ENCODE measurements around the gene COMMD7.
"Not testable (repeated sequence)": the region's sequence is repeated elsewhere in the genome, so short reads cannot be mapped to it uniquely, and the experiment has no call there.

COMMD7 gene

DNA sequence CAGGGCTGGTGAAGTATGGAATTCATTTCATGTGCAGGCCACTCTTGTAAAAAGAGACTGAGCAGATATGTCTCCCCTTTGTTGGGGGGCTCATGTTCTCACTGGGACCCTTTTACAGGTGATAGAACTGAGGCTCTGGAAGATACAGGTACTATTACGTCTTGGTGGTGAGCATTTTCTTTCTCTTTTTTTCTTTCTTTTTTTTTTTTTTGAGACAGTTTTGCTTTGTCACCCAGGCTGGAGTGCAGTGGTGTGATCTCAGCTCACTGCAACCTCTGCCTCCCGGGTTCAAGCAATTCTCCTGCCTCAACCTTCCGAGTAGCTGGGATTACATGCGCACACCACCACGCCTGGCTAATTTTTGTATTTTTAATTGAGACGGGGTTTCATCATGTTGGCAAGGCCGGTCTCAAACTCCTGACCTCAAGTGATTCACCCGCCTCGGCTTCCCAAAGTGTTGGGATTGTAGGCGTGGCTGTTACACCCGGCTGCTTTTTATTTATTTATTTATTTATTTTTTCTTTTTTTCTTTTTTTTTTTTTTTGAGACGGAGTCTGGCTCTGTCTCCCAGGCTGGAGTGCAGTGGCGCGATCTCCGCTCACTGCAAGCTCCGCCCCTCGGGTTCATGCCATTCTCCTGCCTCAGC lies 22.1 kb upstream of the COMMD7 start:
- DNase-seq (ENCODE audit: low spot score) = not testable (repeated sequence)

DNA sequence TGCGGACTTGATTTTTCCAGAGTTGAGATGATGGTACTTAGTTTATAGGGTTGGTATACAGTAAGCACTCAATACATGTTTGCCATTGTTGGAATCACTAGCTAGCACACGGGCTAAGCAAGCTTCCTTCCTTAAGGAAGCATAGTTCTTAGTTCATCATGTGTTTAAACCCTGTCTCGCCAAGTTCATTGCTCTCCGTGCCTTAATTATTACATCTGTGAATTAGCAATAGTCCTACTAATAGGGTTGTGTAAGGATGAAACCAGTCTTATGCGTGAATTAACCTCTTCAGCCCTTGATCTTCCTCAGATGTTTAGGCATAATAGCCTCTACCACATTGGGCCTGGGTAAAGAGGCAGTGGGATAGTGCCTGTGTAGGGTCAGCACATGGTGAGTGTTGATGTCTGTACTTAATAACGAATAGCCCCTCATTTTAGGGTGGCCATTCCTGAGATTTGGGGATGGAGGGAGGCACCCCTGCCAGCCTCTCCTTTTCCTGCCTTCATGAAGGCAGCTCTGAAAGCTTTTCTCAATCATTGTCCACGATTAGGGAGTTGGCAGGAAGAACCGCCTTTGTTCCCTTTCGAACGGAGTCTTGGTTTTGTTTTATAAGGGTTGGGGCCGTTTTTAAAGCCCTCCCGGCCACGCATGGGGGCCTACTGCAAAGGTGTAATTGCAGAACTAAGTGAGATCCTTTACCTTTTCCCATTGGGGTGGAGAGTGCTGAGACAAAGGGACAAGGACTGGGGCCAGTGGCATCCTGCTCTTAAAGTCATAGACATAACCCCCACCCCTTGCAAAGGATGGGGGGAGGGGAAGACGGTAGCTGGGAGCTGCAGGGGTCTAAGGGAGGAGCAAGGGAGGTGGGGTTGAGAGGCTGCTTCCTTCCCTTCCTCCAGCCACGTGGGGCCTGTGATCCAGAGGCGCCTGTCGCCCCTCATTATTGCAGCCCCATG lies 21.0 kb upstream of the COMMD7 start:
- no peak for DNase-seq (ENCODE audit: low spot score)

DNA sequence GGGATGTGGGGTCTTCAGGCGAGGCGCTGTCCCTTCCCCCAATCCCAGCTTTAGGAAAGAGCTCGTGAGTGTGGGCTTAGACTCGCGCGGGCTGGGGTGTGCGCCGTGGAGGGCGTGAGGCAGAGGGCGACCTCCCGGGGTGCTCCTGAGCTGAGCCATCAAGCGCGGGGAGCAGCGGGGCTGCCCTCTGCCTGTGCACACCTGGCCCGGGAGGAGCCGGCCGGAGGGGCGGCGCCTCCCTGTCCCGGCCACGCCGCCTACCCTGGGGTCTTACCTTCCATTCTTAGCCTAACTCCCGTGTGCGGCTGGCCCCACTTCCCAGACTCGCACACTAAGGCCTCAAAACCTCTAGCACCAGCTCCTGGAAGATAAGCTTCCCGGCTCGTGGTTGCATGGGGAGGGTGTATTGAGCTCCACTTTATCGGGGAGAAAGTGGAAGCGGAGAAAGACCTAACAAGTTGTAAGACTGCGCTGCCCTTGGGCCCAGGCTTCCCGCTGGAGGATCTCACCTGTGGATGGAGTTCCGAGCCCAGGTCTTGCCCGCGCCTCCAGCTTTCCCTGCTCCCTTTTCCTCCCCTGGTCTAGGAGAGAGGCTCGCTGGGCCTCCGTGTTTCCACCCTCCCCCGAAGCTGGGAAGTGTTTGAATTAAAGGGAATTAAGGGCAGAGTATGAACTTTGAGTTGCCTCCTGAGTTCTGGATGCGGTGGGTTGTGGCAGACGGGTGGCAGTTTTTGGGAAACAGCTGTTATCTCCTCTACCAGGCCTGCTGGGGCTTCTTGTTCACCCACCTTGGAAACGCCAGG lies 20.1 kb upstream of the COMMD7 start:
- DNase-seq (ENCODE audit: low spot score) = no peak

DNA sequence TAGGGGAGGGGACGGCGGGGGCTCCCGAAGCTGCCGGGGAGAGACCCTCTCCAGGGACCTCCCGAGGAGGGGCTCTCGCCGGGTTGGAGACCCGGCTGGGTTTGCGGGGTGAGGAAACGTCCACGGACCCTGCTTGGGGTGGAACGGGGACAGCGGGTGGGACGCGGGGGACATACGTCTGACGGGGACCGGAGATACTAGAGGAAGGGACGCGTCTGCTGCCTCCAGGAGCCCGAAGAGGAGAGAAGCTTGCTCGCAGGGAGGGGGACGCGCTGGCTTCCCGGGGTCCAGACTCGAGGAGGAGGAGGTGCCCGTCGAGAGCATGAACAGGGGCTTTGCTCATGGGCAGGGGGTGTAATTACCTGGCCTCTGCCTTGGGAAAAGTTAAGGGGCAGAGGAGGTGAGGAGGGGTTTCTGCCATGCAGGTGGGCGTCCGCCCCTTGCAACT lies 19.5 kb upstream of the COMMD7 start:
- DNase-seq (ENCODE audit: low spot score) = peak; percentile 45

DNA sequence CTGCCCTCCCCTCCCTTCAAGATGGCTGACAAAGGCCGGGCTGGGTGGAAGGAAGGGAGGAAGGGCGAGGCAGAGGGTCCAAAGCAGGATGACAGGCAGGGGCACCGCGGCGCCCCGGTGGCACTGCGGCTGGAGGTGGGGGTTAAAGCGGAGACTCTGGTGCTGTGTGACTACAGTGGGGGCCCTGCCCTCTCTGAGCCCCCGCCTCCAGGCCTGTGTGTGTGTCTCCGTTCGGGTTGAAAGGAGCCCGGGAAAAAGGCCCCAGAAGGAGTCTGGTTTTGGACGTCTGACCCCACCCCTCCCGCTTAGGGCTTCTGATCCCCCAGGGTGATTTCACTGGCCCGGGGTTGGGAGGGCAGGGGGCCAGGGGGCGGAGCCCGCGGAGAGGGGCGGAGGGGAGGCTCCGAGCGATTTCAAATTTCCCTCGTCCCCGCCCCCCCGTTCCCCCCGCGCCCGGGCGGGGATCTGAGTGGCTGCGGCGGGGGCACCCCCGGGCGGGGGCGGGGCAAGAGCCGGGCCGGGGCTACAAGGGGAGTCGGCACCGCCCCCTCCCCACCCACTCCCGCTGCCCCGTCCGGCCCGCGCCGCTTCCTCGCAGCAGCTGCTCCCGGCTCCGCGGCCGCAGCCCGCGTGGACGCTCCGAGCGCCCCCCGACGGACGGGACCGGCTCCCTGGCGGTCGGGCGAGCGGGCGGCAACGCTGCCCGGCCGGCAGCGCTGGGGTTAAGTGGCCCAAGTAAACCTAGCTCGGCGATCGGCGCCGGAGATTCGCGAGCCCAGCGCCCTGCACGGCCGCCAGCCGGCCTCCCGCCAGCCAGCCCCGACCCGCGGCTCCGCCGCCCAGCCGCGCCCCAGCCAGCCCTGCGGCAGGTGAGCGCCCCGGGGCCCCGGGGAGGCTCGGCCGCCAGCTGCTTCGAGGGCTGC lies 18.8 kb upstream of the COMMD7 start, which contains the start of gene DNMT3B:
DNMT3B (plus strand) TSS at position 555 of the 923 bp plus-strand sequence. CDS start 17,939 bp downstream, outside the sequence.
- DNase-seq (ENCODE audit: low spot score) = peak; percentile 96

DNA sequence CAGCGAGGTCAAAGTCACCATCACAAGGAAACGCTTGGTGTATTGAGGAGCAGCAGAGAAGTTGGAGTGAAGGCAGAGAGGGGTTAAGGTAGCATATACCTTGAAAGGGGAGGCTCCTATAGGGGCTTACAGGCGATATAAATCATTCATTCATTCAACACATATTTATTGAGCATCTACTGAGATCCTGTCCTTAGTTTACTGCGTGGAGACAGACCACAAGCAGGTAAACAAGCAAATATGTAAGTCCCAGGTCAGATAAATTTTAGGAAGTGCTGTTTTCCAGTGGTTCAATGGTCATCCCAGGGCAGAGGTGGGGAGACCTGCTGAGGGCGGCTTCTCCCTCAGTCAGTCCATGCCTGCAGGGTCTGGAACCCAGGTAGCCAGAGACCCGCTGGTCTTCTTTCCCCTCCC lies 18.2 kb upstream of the COMMD7 start:
- no peak for DNase-seq (ENCODE audit: low spot score)

DNA sequence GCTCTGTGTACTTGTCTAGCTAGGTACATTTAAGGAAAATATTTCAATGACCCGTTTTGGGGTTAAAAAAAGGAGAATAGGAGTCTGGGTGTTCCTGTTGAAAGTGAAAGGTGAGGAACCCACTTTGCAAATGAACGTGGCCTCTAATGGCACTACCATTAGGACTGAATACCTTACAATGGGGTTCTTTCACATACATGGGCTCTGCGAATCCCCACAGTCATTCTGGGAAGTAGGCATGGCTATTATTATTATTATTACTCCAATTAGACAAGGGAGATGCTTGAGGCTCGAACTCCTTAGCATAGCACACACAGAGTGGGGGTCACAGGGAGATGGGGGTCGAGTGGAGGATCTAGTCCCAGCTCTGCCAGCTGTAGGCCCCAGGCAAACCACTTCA lies 12.9 kb upstream of the COMMD7 start:
- no peak for DNase-seq (ENCODE audit: low spot score)

DNA sequence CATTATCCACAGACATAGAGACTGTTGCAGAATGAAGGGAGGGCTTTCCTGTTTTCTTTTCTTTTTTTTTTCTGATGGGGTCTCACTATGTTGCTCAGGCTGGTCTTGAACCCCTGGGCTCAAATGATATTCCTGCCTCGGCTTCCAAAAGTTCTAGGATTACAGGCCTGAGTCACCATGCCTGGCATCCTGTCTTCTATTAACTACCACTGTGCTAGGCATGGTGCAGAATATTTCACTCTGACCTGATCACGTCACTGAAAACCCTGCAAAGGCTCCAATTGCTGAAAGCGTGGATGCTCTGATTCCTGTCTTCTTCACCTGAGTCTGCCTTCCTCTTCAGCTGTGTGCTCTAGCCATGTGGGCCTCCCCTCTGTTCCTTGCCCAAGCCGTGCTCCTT lies 10.5 kb upstream of the COMMD7 start:
- no peak for DNase-seq (ENCODE audit: low spot score)

DNA sequence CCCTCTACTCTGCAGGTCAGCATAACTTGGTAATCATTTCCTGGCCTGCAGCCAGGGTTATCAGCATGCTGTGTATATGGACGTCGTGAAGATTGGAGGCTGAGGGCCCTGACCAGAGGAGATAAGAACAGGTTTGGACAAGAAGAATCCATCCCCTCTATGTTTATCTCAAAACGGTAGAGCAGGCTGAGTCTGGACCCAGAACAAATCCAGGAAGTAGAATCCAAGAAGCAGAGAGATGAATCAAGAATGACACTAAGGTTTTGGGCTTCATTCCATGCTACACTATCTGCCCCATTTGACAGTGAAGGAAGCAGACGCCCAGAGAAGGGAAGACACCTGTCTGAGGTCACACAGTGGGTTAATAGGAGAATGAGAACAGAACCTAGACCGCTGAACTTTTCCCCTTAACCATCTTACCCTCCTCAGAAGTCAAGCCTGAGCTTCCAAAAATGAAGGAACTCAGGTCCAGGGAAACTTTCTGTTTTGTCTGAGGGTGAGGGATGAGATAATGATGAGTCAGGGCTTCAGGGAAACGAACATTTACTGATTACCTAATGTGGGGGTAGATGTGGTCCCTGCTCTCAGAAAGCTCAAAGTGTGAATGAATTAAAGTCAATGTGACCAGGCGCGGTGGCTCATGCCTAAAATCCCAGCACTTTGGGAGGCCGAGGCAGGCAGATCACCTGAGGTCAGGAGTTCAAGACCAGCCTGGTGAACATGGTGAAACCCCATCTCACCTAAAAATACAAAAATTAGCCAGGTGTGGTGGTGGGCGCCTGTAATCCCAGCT lies 9.4 kb upstream of the COMMD7 start:
- peak; percentile 71 for DNase-seq (ENCODE audit: low spot score)

DNA sequence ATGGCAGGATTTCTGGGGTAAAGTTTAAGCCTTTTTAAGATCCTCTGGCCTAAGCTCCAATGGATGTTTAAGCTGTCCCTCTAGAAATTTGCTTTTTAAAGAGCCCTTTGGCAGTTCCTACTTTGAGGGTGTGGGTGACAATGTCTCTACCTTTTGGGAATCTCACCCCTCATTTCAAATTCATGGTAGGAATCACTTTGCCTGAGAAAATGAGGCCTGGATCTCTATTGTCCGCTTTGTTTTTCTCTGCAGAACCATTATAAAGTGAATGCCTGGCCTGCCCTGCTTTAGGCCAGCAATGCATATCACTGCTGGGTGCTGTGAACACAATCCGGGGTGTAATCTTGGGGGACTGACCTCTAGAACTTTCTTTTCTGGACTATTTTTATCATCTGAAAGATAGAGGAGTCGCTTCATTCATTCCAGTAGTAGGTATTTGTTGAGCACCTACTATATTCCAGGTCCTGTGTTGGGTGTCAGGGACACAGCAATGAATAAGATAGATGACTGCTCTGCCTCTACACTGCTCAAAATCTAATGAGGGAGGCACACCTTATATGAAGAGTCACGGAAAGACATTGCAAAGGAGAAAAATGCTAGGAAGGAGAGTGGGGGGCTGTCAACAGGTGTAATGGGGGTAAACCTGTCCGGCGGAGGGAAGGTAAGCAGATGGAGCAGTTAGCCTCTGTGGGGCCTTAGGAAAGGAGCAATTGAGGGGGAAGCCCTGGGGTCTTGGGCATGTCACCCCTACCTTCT lies 8.6 kb upstream of the COMMD7 start:
- no peak for DNase-seq (ENCODE audit: low spot score)

DNA sequence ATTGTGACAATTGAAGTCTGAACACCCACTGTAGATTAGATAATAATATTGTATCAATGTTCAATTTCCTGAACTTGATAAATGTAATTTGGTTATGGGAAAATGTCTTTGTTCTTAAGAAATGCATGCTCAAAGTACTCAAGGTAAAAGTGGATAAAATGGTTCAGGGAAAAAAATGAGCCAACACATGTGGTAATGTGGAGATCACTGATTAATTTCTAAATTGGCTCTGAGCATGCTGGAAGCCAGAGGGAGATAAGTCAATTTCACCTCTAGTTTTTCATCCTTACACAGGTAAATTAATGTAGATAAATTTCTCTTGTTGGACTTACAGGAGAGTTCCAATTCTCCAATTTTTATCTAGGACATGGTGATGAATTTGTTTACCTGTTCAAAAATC lies 8.0 kb upstream of the COMMD7 start:
- no peak for DNase-seq (ENCODE audit: low spot score)

DNA sequence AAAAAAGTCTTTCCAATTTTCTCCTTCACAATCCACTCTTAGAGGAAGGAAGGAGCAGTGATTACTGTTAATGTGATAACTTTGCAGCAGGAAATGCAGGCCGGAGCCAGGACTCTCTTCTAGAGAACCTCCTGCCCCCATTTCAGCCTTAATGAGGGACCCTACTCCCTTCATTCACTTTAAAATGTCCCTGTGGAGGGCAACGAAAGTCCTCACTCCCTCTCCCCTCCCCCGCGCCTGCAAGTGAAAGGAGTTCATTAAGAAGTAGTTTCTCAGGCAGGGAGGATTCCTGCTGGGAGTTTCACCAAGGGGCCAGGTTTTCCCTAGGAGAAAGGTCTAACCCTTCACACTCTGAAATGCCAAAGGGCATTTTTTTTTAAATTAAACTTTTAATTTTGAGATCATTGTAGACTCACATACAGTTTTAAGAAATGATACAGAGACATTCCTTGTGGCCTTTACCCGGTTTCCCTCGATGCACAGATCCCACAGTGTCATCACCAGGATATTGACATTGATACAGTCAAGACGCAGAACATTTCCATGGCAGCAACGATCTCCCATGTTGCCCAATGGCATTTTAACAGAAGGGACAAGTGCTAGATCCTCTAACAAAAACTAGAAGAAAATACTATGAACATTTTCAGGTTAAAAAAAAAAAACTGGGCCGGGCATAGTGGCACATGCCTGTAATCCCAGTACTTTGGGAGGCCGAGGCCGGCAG lies 6.8 kb upstream of the COMMD7 start:
- no peak for DNase-seq (ENCODE audit: low spot score)

DNA sequence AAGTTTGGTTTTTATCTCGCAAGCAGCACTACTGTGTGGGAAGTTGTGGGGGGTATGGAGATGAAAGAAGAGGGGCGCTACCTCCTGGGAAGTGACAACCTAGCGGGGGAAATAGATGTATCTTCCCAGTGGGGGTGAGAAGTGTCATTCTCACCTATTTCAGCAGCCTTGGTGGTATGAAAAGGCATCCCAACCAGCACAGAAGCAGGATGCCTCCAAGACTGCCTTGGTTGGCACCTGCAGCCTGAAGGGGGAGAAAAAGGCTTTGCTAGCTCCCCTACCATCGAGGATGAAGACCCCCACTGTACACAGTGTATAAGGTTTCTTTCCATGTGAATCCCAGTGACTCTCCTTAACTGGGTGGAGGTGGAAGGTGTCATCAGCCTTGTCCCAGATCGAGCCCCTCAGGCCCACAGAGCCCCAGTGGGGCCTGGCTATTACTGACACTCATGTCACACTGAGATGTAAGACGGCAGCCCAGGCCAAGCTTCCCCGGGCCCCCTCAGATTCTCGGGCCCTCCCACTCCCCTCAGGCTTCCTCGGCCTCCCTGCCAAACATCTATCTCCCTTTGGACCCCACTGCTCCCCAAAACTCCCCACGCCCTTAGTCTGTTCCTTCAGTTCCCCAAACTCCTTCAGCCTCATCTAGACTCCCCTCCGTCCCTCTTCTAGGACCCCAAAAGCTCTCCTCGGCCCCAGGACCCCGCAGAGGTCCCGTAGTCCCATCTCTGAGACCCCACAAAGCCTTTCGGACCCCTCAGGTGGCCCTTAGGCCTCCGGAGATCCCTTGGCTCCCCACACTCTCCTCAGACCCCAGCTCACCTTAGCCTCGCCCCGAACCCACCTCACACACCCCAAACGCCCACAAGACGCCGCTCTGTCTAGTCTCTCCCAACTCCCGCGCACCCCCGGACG lies 688 bp downstream of the COMMD7 start:
- DNase-seq (ENCODE audit: low spot score) = no peak

DNA sequence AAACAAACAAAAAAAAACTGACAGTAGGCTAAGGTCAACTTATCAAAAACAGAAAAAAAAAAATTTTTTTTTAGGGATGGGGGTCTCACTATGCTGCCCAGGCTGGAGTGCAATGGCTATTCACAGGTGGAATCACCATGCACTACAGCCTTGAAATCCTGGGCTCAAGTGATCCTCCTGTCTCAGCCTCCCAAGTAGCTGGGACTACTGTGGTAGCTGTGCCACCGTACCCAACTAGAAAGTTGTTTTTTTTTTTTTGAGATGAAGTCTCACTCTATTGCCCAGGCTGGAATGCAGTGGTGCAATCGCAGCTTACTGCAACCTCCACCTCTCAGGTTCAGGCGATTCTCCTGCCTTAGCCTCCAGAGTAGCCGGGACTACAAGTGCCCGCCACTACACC lies 2.1 kb downstream of the COMMD7 start:
- DNase-seq (ENCODE audit: low spot score) = no peak

DNA sequence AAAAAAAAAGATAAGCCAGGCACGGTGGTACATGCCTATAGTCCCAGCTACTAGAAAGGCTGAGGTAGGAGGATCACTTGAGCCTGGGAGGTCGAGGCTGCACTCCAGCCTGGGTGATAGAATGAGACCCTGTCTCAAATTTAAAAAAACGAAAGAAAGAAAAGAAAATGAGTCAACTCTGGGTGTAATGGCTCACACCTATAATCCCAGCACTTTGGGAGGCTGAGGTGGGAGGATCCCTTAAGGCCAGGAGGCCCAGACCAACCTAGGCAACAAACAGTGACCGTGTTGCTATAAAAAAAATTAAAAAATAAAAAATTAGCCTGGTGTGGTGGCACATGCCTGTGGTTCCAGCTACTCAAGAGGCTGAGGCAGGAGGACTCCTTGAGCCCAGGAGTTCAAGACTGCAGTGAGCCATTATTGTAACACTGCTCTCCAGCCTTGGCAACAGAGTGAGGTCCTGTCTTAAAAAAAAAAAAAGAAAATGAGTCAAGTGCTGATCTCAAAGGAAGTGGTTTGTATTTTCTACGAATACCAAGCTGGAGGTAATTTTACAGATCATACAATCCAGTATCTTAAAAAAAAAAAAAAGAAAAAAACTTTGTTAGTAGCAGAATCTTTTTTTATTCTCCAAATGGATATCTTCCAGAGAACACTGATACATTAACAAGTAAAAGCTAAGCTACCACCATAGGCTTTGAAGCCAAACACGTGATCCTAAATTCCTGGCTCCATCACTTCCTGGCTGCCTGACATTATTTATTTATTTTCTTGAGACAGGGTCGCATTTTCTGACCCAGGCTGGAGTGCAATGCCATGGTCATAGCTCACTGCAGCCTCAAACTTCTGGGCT lies 5.7 kb downstream of the COMMD7 start:
- DNase-seq (ENCODE audit: low spot score) = peak; percentile 45

DNA sequence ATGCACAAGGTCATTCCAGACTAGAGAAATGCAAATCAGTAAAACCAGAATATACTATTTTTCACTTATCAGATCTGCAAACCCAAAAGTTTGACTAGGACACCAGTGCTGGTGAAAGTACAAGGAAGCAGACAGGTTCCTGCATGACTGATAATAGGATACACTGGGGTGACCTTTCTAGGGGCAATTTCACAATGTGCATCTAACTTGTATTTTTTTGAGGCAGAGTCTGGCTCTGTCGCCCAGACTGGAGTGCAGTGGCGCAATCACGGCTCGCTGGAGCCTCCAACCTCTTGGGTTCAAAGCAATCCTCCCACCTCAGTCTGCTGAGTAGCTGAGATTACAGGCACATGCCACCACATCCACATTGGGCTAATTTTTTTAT lies 11.4 kb downstream of the COMMD7 start:
- no peak for DNase-seq (ENCODE audit: low spot score)

DNA sequence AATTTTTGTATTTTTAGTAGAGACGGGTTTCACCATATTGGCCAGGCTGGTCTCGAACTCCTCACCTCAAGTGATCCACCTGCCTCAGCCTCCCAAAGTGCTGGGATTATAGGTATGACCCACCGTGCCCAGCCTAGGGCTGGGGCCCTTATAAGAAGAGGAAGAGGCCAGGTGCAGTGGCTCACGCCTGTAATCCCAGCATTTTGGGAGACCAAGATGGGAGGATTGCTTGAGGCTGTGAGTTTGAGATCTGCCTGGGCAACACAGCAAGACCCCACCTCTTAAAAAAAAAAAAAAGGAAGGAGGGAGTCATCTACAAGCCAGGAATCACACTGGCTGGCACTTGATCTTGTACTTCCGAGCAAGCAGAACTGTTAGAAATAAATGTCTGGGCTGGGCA lies 13.9 kb downstream of the COMMD7 start:
- not testable (repeated sequence) for DNase-seq (ENCODE audit: low spot score)

Measured in AG20443 (cell line).